B cell (primary cell): ENCODE results near the gene IL4R. TPM values are rescaled to one million over a fixed set of nuclear protein-coding genes. Genes with fewer than 3 reads are reported as not detected.

ENCODE experiments used
- ATAC-seq: fragments of 200-7000 bp; cut with Tn5 transposase; one replicate; pipeline ENCODE4 v1.10.0; 2021; ENCODE audit warnings: low read depth, mild to moderate bottlenecking, moderate number of reproducible peaks, moderate library complexity
- CTCF ChIA-PET: fragments of 350-600 bp; sonication (Branson Sonifier 250); formaldehyde crosslinking; loops from one replicate; lab custom pipeline; 2021; ENCODE audit warnings: antibody characterized with exemption, inconsistent platforms; lab: Charles Lee
- POLR2A ChIA-PET: fragments of 350-600 bp; sonication (Branson Sonifier 250); formaldehyde crosslinking; loops from one replicate; lab custom pipeline; 2021; ENCODE audit warnings: antibody characterized with exemption; lab: Charles Lee
- DNase-seq: peaks from one replicate; pipeline ENCODE4 v3.0.0; 2013
- H2AFZ ChIP-seq: 2 replicates; pipeline ENCODE4 v1.6.1; 2012; ENCODE audit warnings: mild to moderate bottlenecking, low read depth, low read length; ENCODE audit not compliant: insufficient read depth, poor library complexity, severe bottlenecking
- H3K27ac ChIP-seq, 2 donors: 1 replicate in 1 of 2; 2 replicates in 1 of 2; pipeline ENCODE4 v1.5.1; 2012 to 2013; ENCODE audit warnings: low read length in 2 of 2, mild to moderate bottlenecking in 2 of 2, moderate library complexity in 1 of 2
- H3K27me3 ChIP-seq, 4 experiments: fragments of 200-600 bp in 1 of 4; sonication (generic) in 1 of 4; replicated peaks in 1 of 4; 1 replicate in 2 of 4; 2 replicates in 2 of 4; pipeline versions ENCODE4 v1.6.1 to v1.7.0; 2013 to 2016; ENCODE audit warnings: low read length in 3 of 4, mild to moderate bottlenecking in 2 of 4, mixed read lengths in 1 of 4, moderate library complexity in 1 of 4; ENCODE audit not compliant: insufficient read depth in 4 of 4, control insufficient read depth in 3 of 4; ENCODE audit errors: control extremely low read depth in 1 of 4
- H3K36me3 ChIP-seq, 2 experiments: replicated peaks in 1 of 2; 1 replicate in 1 of 2; 2 replicates in 1 of 2; pipeline versions ENCODE4 v1.6.1 to v1.7.1; 2013; ENCODE audit warnings: low read length in 1 of 2; ENCODE audit not compliant: insufficient read depth in 2 of 2, control insufficient read depth in 1 of 2; ENCODE audit errors: control extremely low read depth in 1 of 2, extremely low read depth in 1 of 2
- H3K4me1 ChIP-seq, 2 donors: fragments of 200-600 bp in 1 of 2; sonication (generic) in 1 of 2; 1 replicate in 1 of 2; 2 replicates in 1 of 2; pipeline versions ENCODE4 v1.5.1 to v1.6.1; 2013 to 2017; ENCODE audit warnings: low read length in 2 of 2; ENCODE audit not compliant: control insufficient read depth in 2 of 2, insufficient read depth in 2 of 2
- H3K4me2 ChIP-seq: replicated peaks from 2 replicates; pipeline ENCODE3; 2012; ENCODE audit warnings: mild to moderate bottlenecking, low read depth, low read length; ENCODE audit not compliant: poor library complexity, severe bottlenecking
- H3K4me3 ChIP-seq, 5 experiments: fragments of 200-600 bp in 1 of 5; sonication (generic) in 1 of 5; 1 replicate in 3 of 5; 2 replicates in 2 of 5; pipeline versions ENCODE4 v1.5.1 to v1.7.0; 2011 to 2016; ENCODE audit warnings: low read length in 4 of 5, mild to moderate bottlenecking in 4 of 5, low read depth in 2 of 5, control low read depth in 1 of 5, moderate library complexity in 1 of 5; ENCODE audit not compliant: insufficient read depth in 1 of 5; ENCODE audit errors: control extremely low read depth in 1 of 5, extremely low read depth in 1 of 5
- H3K79me2 ChIP-seq: fragments of 200-600 bp; sonication (generic); one replicate; pipeline ENCODE4 v1.6.0; 2016; ENCODE audit warnings: low read length; ENCODE audit not compliant: control insufficient read depth, insufficient read depth
- H3K9ac ChIP-seq: fragments of 200-600 bp; sonication (generic); 2 replicates; pipeline ENCODE4 v1.6.1; 2017; ENCODE audit warnings: mild to moderate bottlenecking, low read length, moderate library complexity
- H3K9me3 ChIP-seq, 3 donors: one replicate each; pipeline versions ENCODE4 v1.6.1 to v1.7.1; 2013; ENCODE audit warnings: low read length in 2 of 3; ENCODE audit not compliant: control insufficient read depth in 2 of 3, insufficient read depth in 1 of 3; ENCODE audit errors: control extremely low read depth in 1 of 3
- H4K20me1 ChIP-seq: 2 replicates; pipeline ENCODE4 v1.6.0; 2012; ENCODE audit warnings: mild to moderate bottlenecking, low read length; ENCODE audit not compliant: insufficient read depth, control insufficient read depth, poor library complexity, severe bottlenecking
- H3K27ac Mint-ChIP-seq: one replicate; pipeline ENCODE4 v1.8.0; 2021; ENCODE audit warnings: mixed read lengths
- H3K27me3 Mint-ChIP-seq: one replicate; pipeline ENCODE4 v1.8.0; 2021; ENCODE audit warnings: mixed read lengths
- H3K4me1 Mint-ChIP-seq: one replicate; pipeline ENCODE4 v1.8.0; 2021; ENCODE audit warnings: mixed read lengths
- H3K4me3 Mint-ChIP-seq: one replicate; pipeline ENCODE4 v1.8.0; 2021; ENCODE audit warnings: mixed read lengths
- H3K9me3 Mint-ChIP-seq: one replicate; pipeline ENCODE4 v1.8.0; 2022; ENCODE audit warnings: mixed read lengths; ENCODE audit not compliant: insufficient read depth
- CTCF ChIP-seq: fragments of 200-600 bp; IDR thresholded peaks from one replicate; pipeline ENCODE4 v1.8.0; 2022; ENCODE audit warnings: antibody characterized with exemption, mild to moderate bottlenecking
- EZH2 ChIP-seq: IDR thresholded peaks from 2 replicates; pipeline ENCODE4 v1.6.1; 2012; ENCODE audit warnings: borderline replicate concordance, low read depth, mild to moderate bottlenecking, moderate library complexity, low read length; ENCODE audit not compliant: insufficient read depth, poor library complexity, severe bottlenecking
- WGBS: methylation state at CpG from one replicate; pipeline ENCODE4 v1.1.5; 2013; ENCODE audit warnings: missing lambda C conversion rate; ENCODE audit not compliant: insufficient coverage; 5-methylcytosine and 5-hydroxymethylcytosine counted together
- intact Hi-C: fragments of 100-400 bp; cut with micrococcal nuclease; formaldehyde crosslinking; loops from one replicate; pipeline ENCODE4 v1.10.0; 2022
- polyA plus RNA-seq: library from polyadenylated mRNA; depleted of rRNA; stranded (reverse); fragments of >200 nt; gene quantifications from 2 replicates; pipeline ENCODE4 v1.2.3, GENCODE V29; 2012
- total RNA-seq, 2 donors: library from RNA; stranded (reverse); fragments of 120-200 nt in 1 of 2; gene quantifications; 1 replicate in 1 of 2; 2 replicates in 1 of 2; pipeline versions ENCODE4 v1.2.3 to v1.2.4, GENCODE V29; 2013 to 2022

Gene IL4R
- total and polyA plus RNA-seq, 2 donors (not counting 1 experiment from before 2014, with no cell fraction given), result 311 to 966 TPM

- WGBS, result 86% methylated on average over 5 of the region's 7 CpGs
- H3K27me3 ChIP-seq, result no peaks in the 10 kb centered on the region
- peaks cover 99% of the 10 kb centered on the region for H3K79me2 ChIP-seq
- ChIA-PET CTCF (interaction anchor here (1.3 to 13.3 kb wide), 3 partner anchors 20 to 86 kb away, joined by 3 to 172 read pairs (median 6); no protein-coding TSS in a partner anchor), POLR2A (interaction anchor here (0.7 kb wide), 1 partner anchor 52 kb away, joined by 3 read pairs; no protein-coding TSS in a partner anchor)
- H3K9me3 Mint-ChIP-seq, result no peaks in the 10 kb centered on the region
- peak overlapping the region; percentile 8 for H3K4me3 Mint-ChIP-seq
- peak overlapping the region; percentile 56 for H3K27ac Mint-ChIP-seq
- H3K9ac ChIP-seq, result peak overlapping the region; percentile 9
- H3K4me2 ChIP-seq, result peak overlapping the region; percentile 23
- ATAC-seq (no peak), DNase-seq (no peak)
- TF ChIP-seq EZH2 (no peak), CTCF (no peak)
- peaks cover 87% of the 10 kb centered on the region for H3K4me1 Mint-ChIP-seq
- H3K4me3 ChIP-seq, result no peak overlapping the region
- H3K36me3 ChIP-seq, result peaks cover 0 to 80% of the 10 kb centered on the region in 2 experiments
- H3K27ac ChIP-seq, result peak overlapping the region in 1 of 2 donors; percentile 64
- no peak overlapping the region for H2AFZ ChIP-seq
- peaks cover 99% of the 10 kb centered on the region for H4K20me1 ChIP-seq
- peaks cover 0 to 2% (median 0%) of the 10 kb centered on the region in 3 donors for H3K9me3 ChIP-seq
- intact Hi-C loops, result loop anchor here (2.0 kb wide), 1 partner anchor 18 kb away; no protein-coding TSS in a partner anchor
- H3K4me1 ChIP-seq, result peaks cover 83 to 95% of the 10 kb centered on the region in 2 donors
- no peaks in the 10 kb centered on the region for H3K27me3 Mint-ChIP-seq
Measured at GRCh38 chr16:27321013-27321915, 7.5 kb downstream of the IL4R start.
